ENCODE measurements around the gene BHMT.
"Not testable (repeated sequence)": the region's sequence is repeated elsewhere in the genome, so short reads cannot be mapped to it uniquely, and the experiment has no call there.

BHMT gene

GRCh38 chr5:79171635-79172245, 60.1 kb downstream of the BHMT start:
- in situ Hi-C loops (cut with MboI; ENCODE audit: low sequenced_read_pairs): no loop called here
- peaks cover 57% of the 10 kb centered on the region for H3K4me1 ChIP-seq
- no peak overlapping the region for H3K4me3 ChIP-seq

GRCh38 chr5:79172269-79172668, 60.7 kb downstream of the BHMT start:
- in situ Hi-C loops (cut with MboI; ENCODE audit: low sequenced_read_pairs): no loop called here
- Histone ChIP-seq H3K36me3 (replicated peaks) (no peaks in the 10 kb centered on the region), H3K27me3 (ENCODE audit: low read depth) (no peaks in the 10 kb centered on the region), H3K4me1 (peaks cover 60% of the 10 kb centered on the region), H3K9me3 (no peaks in the 10 kb centered on the region), H3K4me3 (no peak overlapping the region)
- DNase-seq (ENCODE audit: low spot score in 2 of 2): peak; percentile 43 to 48

More at GRCh38 chr5:79171635-79172245, 60.1 kb downstream of the BHMT start:
- Histone ChIP-seq H3K27me3 (ENCODE audit: low read depth) (no peaks in the 10 kb centered on the region), H3K9me3 (no peaks in the 10 kb centered on the region), H3K36me3 (replicated peaks) (no peaks in the 10 kb centered on the region)
- DNase-seq (ENCODE audit: low spot score in 2 of 2): peak; percentile 54 to 87

- H3K9me3 ChIP-seq: no peaks in the 10 kb centered on the region
- H3K36me3 ChIP-seq (replicated peaks): no peaks in the 10 kb centered on the region
- in situ Hi-C loops (cut with MboI; ENCODE audit: low sequenced_read_pairs): no loop called here
- peak; percentile 64 to 86 for DNase-seq (ENCODE audit: low spot score in 2 of 2)
- H3K4me1 ChIP-seq: peaks cover 60% of the 10 kb centered on the region
- no peak overlapping the region for H3K4me3 ChIP-seq
- no peaks in the 10 kb centered on the region for H3K27me3 ChIP-seq (ENCODE audit: low read depth)
These were observed 62.0 kb downstream of the BHMT start for GRCh38 chr5:79173626-79174025.

DNA sequence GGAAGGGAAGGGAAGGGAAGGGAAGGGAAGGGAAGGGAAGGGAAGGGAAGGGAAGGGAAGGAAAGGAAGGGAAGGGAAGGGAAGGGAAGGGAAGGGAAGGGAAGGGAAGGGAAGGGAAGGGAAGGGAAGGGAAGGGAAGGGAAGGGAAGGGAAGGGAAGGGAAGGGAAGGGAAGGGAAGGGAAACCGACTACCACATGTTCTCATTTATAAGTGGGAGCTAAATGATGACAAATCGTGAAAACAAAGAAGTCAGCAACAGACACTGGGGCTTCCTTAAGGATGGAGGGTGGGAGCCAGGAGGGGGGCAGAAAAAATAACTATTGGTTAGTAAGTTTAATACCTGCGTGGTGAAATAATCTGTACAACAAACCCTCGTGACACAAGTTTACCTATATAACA, 68.8 kb downstream of the BHMT start:
- peaks cover 38% of the 10 kb centered on the region for H3K4me1 ChIP-seq
- H3K4me3 ChIP-seq; H3K9me3 ChIP-seq; DNase-seq (ENCODE audit: low spot score in 2 of 2); H3K27me3 ChIP-seq (ENCODE audit: low read depth); H3K36me3 ChIP-seq (replicated peaks); in situ Hi-C loops (cut with MboI; ENCODE audit: low sequenced_read_pairs): not testable (repeated sequence)

DNA sequence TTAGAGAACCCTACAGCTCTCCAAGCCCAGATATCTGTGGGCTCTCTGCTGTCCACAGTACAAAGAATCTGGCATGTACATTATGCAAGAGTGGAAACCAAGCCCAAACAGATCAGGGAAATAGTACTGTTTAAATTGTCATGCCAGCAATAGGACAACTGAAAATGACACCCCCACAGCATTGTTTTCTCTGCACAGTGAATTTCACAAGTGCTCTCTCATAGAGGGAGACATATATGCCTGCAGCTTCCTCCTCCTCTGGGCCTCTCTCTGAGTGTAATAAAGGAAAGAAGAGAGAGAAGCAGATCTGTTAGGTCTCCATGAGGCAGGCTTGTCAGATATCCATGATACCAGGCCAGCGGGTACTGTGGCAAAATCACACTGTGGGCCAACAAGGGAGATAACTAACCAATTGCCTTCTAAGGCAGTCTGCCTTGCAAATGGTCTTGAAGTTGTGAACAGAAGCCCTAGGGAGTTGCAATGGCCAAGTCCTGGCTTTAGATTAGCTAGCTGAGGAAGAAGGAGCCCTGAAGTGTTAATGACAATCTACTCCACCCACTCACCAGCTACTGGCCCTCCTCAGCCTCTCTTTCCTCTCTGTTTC, 69.9 kb downstream of the BHMT start:
- Histone ChIP-seq H3K36me3 (replicated peaks) (no peaks in the 10 kb centered on the region), H3K4me3 (no peak overlapping the region), H3K4me1 (peaks cover 27% of the 10 kb centered on the region), H3K27me3 (ENCODE audit: low read depth) (no peaks in the 10 kb centered on the region), H3K9me3 (no peaks in the 10 kb centered on the region)
- peak in 1 of 2 experiments; percentile 22 for DNase-seq (ENCODE audit: low spot score in 2 of 2)
- in situ Hi-C loops (cut with MboI; ENCODE audit: low sequenced_read_pairs): no loop called here

All from HAP-1 (cell line).